Gastroesophageal sphincter (tissue), 4 donors: ENCODE data around the gene ARHGAP1. TPM values are rescaled to one million over a fixed set of nuclear protein-coding genes. Genes with fewer than 3 reads are reported as not detected.
A peak's percentile ranks its signal among the peaks of the same experiment; 100 is the strongest.
"Not testable (repeated sequence)": the region's sequence is repeated elsewhere in the genome, so short reads cannot be mapped to it uniquely, and the experiment has no call there.

ENCODE experiments used
- ATAC-seq: fragments of 150-250 bp; one replicate; pipeline ENCODE4 v1.9.1; 2016; ENCODE audit warnings: mild to moderate bottlenecking, moderate library complexity
- H3K27ac ChIP-seq, 4 donors: fragments of 200-600 bp; sonication (generic) in 3 of 4; 1 replicate in 3 of 4; 2 replicates in 1 of 4; pipeline ENCODE4 v1.5.1; 2016 to 2019
- H3K27me3 ChIP-seq: fragments of 200-600 bp; sonication (generic); one replicate; pipeline ENCODE4 v1.5.1; 2019
- H3K36me3 ChIP-seq, 2 donors: fragments of 200-600 bp; sonication (generic); one replicate each; pipeline ENCODE4 v1.5.1; 2019; ENCODE audit warnings: control low read depth in 1 of 2
- H3K4me1 ChIP-seq, 3 donors: fragments of 200-600 bp; sonication (generic); 1 replicate in 2 of 3; 2 replicates in 1 of 3; pipeline ENCODE4 v1.5.1; 2016 to 2019; ENCODE audit warnings: control low read depth in 2 of 3
- H3K4me3 ChIP-seq, 2 donors: fragments of 200-600 bp; sonication (generic); one replicate each; pipeline ENCODE4 v1.5.1; 2019; ENCODE audit warnings: mild to moderate bottlenecking in 1 of 2, moderate library complexity in 1 of 2
- H3K9me3 ChIP-seq, 3 donors: fragments of 200-600 bp; sonication (generic); one replicate each; pipeline ENCODE4 v1.5.1; 2017 to 2019; ENCODE audit warnings: control low read depth in 2 of 3
- CTCF ChIP-seq, 4 experiments: fragments of 200-600 bp in 2 of 4; fragments of 450-650 bp in 2 of 4; sonication (generic) in 1 of 4; IDR thresholded peaks; one replicate each; pipeline ENCODE4 v1.5.1; 2017 to 2019; ENCODE audit warnings: antibody characterized with exemption in 4 of 4, mild to moderate bottlenecking in 2 of 4, moderate library complexity in 2 of 4
- EP300 ChIP-seq: sonication (generic); formaldehyde crosslinking; IDR thresholded peaks from one replicate; pipeline ENCODE4 v1.6.1; 2017; ENCODE audit warnings: antibody characterized with exemption, mild to moderate bottlenecking
- POLR2A ChIP-seq, 2 donors: fragments of 450-650 bp; IDR thresholded peaks; one replicate each; pipeline ENCODE4 v1.6.1; 2017; ENCODE audit warnings: antibody characterized with exemption in 2 of 2, mild to moderate bottlenecking in 2 of 2, moderate library complexity in 1 of 2
- POLR2AphosphoS5 ChIP-seq: sonication (generic); formaldehyde crosslinking; IDR thresholded peaks from one replicate; pipeline ENCODE4 v1.6.1; 2017; ENCODE audit warnings: antibody characterized with exemption
- WGBS, 2 donors: methylation state at CpG; one replicate each; pipeline ENCODE4 v1.1.5; 2018; ENCODE audit warnings: low coverage in 1 of 2; 5-methylcytosine and 5-hydroxymethylcytosine counted together
- total RNA-seq, 4 donors: library from RNA; depleted of rRNA; stranded (reverse); fragments of >200 nt; gene quantifications; one replicate each; pipeline ENCODE4 v1.1.0, GENCODE V29; 2016

Gene ARHGAP1
- total RNA-seq, 4 donors from 2014 or later, result 57.3 to 105 (median 64.0) TPM

GRCh38 chr11:46671958-46672315, 28.5 kb downstream of the ARHGAP1 start:
- H3K9me3 ChIP-seq, result no peaks in the 10 kb centered on the region
- 87 to 100% methylated on average over 2 to 9 of the region's 10 CpGs for WGBS, 2 donors
- no peak for TF ChIP-seq CTCF (IDR thresholded peaks at IDR 0.05)
- TF ChIP-seq POLR2A (IDR thresholded peaks at IDR 0.05), result no peak
- no peak for TF ChIP-seq EP300
- TF ChIP-seq POLR2AphosphoS5, result no peak
- H3K36me3 ChIP-seq, result peaks cover 0 to 86% of the 10 kb centered on the region in 2 donors
- no peaks in the 10 kb centered on the region for H3K27me3 ChIP-seq
- no peak for ATAC-seq
- H3K27ac ChIP-seq, result peak overlapping the region in 1 of 4 donors; percentile 24
- no peak overlapping the region for H3K4me3 ChIP-seq
- peaks cover 4 to 58% (median 26%) of the 10 kb centered on the region in 3 donors for H3K4me1 ChIP-seq

DNA sequence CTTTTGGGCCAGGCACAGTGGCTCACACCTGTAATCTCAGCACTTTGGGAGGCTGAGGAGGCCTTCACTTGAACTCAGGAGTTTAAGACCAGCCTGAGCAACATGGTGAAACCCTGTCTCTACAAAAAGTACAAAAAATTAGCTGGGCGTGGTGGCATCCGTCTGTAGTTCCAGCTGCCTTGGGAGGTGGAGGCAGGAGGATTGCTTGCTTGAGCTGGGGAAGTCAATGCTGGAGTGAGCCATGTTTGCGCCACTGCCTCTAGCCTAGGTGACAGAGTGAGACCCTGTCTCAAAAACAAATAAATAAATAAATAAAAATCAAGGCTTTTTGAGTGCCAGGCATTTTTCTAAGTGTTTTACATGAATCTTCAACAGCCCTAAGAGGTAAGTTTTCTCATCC, 29.9 kb downstream of the ARHGAP1 start:
- H3K9me3 ChIP-seq, H3K4me3 ChIP-seq, H3K27me3 ChIP-seq, ATAC-seq: not testable (repeated sequence)
- H3K27ac ChIP-seq, result peak overlapping the region in 1 of 4 donors; percentile 31
- H3K4me1 ChIP-seq, result peaks cover under 1 to 56% (median 18%) of the 10 kb centered on the region in 3 donors
- peaks cover 0 to 91% of the 10 kb centered on the region in 2 donors for H3K36me3 ChIP-seq
- WGBS, 2 donors, result 91 to 100% methylated on average over 1 to 3 of the region's 3 CpGs

DNA sequence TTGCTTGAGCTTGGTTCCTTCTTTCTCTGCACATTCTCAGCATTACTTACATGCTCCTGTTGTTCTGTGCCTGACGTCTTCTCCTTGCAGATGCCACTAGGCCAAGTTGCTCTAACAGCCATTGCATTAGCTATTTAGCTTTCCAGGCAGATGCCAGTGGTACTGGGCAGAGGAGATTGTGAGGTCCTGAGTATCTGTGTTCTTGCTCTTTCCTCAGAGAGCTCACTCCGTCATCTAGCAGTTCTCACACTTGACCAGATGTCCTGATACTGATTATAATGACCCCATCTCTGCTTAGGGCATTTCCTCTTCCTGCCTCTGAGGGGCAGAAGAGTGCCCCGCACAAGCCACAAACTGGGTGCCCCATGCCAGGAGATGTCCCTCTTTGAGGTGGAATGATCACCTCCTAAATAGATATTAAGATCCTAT, 30.7 kb downstream of the ARHGAP1 start:
- no peak for TF ChIP-seq CTCF (IDR thresholded peaks at IDR 0.05)
- no peak for TF ChIP-seq EP300
- H3K36me3 ChIP-seq, result peaks cover 0 to 99% of the 10 kb centered on the region in 2 donors
- peaks cover 0 to 48% (median 11%) of the 10 kb centered on the region in 3 donors for H3K4me1 ChIP-seq
- H3K27me3 ChIP-seq, result no peaks in the 10 kb centered on the region
- H3K4me3 ChIP-seq, result no peak overlapping the region
- no peak for ATAC-seq
- 33 to 62% methylated on average over 1 to 2 of the region's 3 CpGs for WGBS, 2 donors
- peak overlapping the region in 3 of 4 donors; percentile 4 to 31 (median 10) for H3K27ac ChIP-seq
- no peaks in the 10 kb centered on the region for H3K9me3 ChIP-seq

DNA sequence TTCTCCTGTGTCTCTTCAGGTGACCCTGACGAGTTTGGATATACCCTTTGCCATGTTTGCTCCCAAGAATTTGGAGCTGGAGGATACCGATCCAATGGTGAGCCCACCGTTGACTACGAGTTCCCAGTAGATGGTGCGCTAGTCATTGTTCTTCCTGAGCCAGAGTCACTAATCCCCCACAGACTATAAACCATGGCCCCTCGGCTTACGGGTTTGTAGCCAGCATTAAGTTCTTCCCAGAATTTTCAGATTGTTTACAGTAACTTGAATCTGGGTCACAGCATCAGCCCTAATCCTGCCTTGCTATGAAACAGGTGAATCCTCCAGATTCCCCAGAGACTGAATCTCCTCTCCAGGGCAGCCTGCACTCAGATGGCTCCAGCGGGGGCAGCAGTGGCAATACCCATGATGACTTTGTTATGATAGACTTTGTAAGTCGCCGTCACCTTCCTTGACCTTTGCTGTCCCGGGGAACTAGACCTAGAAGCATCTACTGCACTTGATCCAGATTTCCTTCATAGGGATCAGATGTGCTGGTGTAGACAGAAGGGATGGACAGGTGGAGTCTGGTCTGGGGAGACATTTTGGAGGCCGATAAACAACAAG, 31.8 kb downstream of the ARHGAP1 start:
- WGBS, 2 donors, result 90 to 93% methylated on average over 4 to 10 of the region's 12 CpGs
- no peak overlapping the region for H3K4me3 ChIP-seq
- H3K4me1 ChIP-seq, result peaks cover 0 to 40% (median 6%) of the 10 kb centered on the region in 3 donors
- no peak for ATAC-seq
- peak overlapping the region in 3 of 4 donors; percentile 62 to 75 (median 67) for H3K27ac ChIP-seq
- peaks cover 0 to 100% of the 10 kb centered on the region in 2 donors for H3K36me3 ChIP-seq
- no peaks in the 10 kb centered on the region for H3K9me3 ChIP-seq
- TF ChIP-seq CTCF (IDR thresholded peaks at IDR 0.05) (no peak), POLR2AphosphoS5 (no peak), POLR2A (IDR thresholded peaks at IDR 0.05) (no peak), EP300 (no peak)
- H3K27me3 ChIP-seq, result no peaks in the 10 kb centered on the region

DNA sequence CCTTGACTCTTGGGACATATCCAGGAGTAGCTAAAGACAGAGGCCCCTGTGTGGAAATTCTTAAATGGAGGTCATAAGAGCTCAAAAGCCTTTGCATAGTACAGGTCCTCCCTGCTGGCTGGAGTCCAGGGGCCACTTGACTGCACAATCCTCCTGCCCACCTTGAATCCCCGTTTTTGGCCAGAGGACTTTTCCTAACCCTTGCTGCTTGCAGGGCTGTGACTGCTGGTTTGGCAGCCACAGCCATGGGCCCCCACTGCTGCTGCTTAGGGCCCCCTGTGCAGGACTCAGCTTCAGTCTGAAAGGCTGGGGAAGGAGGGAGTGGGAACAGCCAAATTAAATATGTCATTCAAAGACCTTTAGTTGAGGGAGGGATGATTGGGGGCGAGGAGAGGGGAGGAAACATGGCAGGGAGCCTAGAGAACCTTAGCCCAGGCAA, 33.4 kb downstream of the ARHGAP1 start:
- TF ChIP-seq POLR2AphosphoS5 (no peak), EP300 (no peak), CTCF (IDR thresholded peaks at IDR 0.05) (no peak), POLR2A (IDR thresholded peaks at IDR 0.05) (no peak)
- peak; percentile 13 for ATAC-seq
- 32 to 78% methylated on average over 1 to 2 of the region's 2 CpGs for WGBS, 2 donors
- Histone ChIP-seq H3K4me3 (no peak overlapping the region), H3K27me3 (no peaks in the 10 kb centered on the region), H3K9me3 (no peaks in the 10 kb centered on the region), H3K4me1 (peaks cover 0 to 43% (median 6%) of the 10 kb centered on the region in 3 donors), H3K27ac (peak overlapping the region; percentile 35 to 75 (median 64)), H3K36me3 (peaks cover 0 to 100% of the 10 kb centered on the region in 2 donors)
